Body of pancreas (tissue), 4 donors: ENCODE measurements around the gene DAB2IP. TPM values are rescaled to one million over a fixed set of nuclear protein-coding genes. Genes with fewer than 3 reads are reported as not detected.

ENCODE experiments used
- ATAC-seq: fragments of 150-250 bp; one replicate; pipeline ENCODE4 v1.9.1; 2016
- DNase-seq, 4 donors: peaks; one replicate each; pipeline ENCODE4 v3.0.0-alpha.2; 2019
- H3K27ac ChIP-seq, 4 donors: fragments of 200-600 bp; sonication (generic); 1 replicate in 3 of 4; 2 replicates in 1 of 4; pipeline versions ENCODE4 v1.5.1 to v1.6.1; 2016 to 2019; ENCODE audit warnings: mild to moderate bottlenecking in 1 of 4, mixed read lengths in 1 of 4, moderate library complexity in 1 of 4
- H3K27me3 ChIP-seq, 2 donors: fragments of 200-600 bp; sonication (generic); one replicate each; pipeline ENCODE4 v1.6.0; 2016; ENCODE audit warnings: mild to moderate bottlenecking in 1 of 2
- H3K36me3 ChIP-seq, 2 donors: fragments of 200-600 bp; sonication (generic); replicated peaks in 1 of 2; 2 replicates each; pipeline ENCODE4 v1.5.1; 2016; ENCODE audit warnings: low read depth in 2 of 2; ENCODE audit not compliant: insufficient read depth in 1 of 2
- H3K4me1 ChIP-seq: fragments of 200-600 bp; sonication (generic); one replicate; pipeline ENCODE4 v1.6.0; 2016
- H3K4me3 ChIP-seq, 2 donors: fragments of 200-600 bp; sonication (generic); 1 replicate in 1 of 2; 2 replicates in 1 of 2; pipeline ENCODE4 v1.5.1; 2016 to 2019
- H3K9me3 ChIP-seq, 3 donors: fragments of 200-600 bp; sonication (generic); 1 replicate in 2 of 3; 2 replicates in 1 of 3; pipeline ENCODE4 v1.5.1; 2016
- POLR2A ChIP-seq, 3 donors: fragments of 450-650 bp; IDR thresholded peaks; one replicate each; pipeline ENCODE4 v1.6.1; 2016; ENCODE audit warnings: antibody characterized with exemption in 3 of 3, mild to moderate bottlenecking in 2 of 3
- WGBS, 2 donors: methylation state at CpG; one replicate each; pipeline ENCODE4 v1.1.5; 2017; 5-methylcytosine and 5-hydroxymethylcytosine counted together
- intact Hi-C: fragments of 100-400 bp; cut with DNase I; formaldehyde crosslinking; loops from one replicate; pipeline ENCODE4 v1.15.1; 2023
- total RNA-seq, 2 donors: library from RNA; depleted of rRNA; stranded (reverse); fragments of >200 nt; gene quantifications; one replicate each; pipeline ENCODE4 v1.1.0, GENCODE V29; 2016
- TF ChIP-seq, protein P1 (sequence below), 7 experiments: fragments of 450-650 bp in 4 of 7; fragments of 200-600 bp in 3 of 7; sonication (generic) in 3 of 7; IDR thresholded peaks; one replicate each; pipeline ENCODE4 v1.5.1; 2016 to 2019; ENCODE audit warnings: antibody characterized with exemption in 7 of 7

DAB2IP gene
- total RNA-seq, 2 donors from 2014 or later = 25.2 to 34.9 TPM

DNA sequence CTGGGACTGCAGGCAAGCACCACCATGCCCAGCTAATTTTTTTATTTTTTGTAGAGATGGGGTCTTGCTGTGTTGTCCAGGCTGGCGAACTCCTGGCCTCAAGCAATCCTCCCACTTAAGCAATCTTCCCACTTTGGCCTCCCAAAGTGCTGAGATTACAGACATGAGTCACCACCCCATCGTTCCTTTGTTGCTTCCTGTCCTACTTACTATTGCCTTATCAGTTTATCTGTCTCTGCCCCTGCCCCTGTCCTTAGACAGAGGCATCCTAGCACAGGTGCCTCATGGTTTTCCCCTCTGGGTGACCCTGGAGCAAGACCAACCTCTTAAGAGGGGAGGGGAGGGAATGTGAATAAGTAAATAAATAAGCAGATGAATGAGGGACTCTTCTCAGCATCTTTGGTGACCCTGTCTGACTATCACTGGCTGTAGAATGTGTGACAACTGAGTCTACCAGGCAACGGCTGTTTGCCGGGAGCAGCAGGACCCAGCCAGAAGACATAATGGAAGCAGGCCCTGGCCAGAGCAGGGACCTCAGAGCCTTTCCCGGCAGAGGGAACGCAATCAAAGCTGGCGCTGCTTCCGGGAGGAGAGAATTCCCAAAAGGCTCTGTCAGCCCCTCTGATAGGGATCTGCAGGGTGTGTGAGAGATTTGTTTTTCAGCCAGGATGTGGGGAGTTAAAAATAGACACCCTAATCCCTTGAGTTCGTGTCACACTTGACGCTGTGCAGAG, 43.8 kb upstream of the DAB2IP start:
- ATAC-seq (no peak), DNase-seq (peak in 1 of 4 donors; percentile 23)
- intact Hi-C loops = no loop called here
- Histone ChIP-seq H3K9me3 (no peaks in the 10 kb centered on the region), H3K27me3 (no peaks in the 10 kb centered on the region), H3K4me1 (peaks cover 36% of the 10 kb centered on the region), H3K36me3 (no peaks in the 10 kb centered on the region), H3K27ac (peak overlapping the region in 3 of 4 donors; percentile 8 to 60 (median 30)), H3K4me3 (no peak overlapping the region)
- TF ChIP-seq POLR2A (IDR thresholded peaks at IDR 0.05) = no peak
- TF ChIP-seq, protein P1, sequence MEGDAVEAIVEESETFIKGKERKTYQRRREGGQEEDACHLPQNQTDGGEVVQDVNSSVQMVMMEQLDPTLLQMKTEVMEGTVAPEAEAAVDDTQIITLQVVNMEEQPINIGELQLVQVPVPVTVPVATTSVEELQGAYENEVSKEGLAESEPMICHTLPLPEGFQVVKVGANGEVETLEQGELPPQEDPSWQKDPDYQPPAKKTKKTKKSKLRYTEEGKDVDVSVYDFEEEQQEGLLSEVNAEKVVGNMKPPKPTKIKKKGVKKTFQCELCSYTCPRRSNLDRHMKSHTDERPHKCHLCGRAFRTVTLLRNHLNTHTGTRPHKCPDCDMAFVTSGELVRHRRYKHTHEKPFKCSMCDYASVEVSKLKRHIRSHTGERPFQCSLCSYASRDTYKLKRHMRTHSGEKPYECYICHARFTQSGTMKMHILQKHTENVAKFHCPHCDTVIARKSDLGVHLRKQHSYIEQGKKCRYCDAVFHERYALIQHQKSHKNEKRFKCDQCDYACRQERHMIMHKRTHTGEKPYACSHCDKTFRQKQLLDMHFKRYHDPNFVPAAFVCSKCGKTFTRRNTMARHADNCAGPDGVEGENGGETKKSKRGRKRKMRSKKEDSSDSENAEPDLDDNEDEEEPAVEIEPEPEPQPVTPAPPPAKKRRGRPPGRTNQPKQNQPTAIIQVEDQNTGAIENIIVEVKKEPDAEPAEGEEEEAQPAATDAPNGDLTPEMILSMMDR (IDR thresholded peaks at IDR 0.05) = no peak
- WGBS, 2 donors = 53 to 60% methylated on average over 5 to 10 of the region's 10 CpGs

DNA sequence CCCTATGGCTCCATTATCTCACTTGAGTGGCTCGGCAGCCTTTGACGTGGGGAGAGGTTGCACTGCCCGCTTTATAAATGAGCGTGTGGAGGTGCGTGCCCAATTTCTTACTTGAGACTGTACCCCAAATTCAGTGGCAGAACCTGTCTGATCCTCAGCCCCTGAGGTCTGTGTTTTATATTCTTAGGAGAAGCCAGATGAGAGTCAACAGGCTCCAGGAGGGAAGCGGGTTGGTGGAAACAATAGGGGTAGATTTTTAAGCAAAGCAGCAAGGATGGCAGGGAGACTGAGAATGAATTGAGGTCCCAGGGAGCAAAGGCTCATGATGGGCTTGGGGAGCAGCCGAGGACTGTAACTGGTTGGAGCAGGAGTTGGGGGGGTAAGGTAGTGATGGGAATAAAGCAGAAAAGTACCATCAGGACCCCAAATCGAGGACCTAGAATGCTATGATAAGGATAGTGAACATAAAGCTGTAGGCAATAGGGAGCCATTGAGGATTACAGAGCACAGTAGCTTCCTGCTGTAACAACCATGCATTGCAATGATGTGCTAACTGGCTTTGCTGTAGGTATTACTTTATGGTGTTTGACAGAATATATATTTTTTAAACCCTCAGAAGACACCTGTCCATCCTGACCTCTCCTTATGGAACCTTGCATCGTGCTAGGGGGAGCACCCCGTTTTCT, 43.1 kb upstream of the DAB2IP start:
- TF ChIP-seq, protein P1 (IDR thresholded peaks at IDR 0.05) = no peak
- TF ChIP-seq POLR2A (IDR thresholded peaks at IDR 0.05) = no peak

DNA sequence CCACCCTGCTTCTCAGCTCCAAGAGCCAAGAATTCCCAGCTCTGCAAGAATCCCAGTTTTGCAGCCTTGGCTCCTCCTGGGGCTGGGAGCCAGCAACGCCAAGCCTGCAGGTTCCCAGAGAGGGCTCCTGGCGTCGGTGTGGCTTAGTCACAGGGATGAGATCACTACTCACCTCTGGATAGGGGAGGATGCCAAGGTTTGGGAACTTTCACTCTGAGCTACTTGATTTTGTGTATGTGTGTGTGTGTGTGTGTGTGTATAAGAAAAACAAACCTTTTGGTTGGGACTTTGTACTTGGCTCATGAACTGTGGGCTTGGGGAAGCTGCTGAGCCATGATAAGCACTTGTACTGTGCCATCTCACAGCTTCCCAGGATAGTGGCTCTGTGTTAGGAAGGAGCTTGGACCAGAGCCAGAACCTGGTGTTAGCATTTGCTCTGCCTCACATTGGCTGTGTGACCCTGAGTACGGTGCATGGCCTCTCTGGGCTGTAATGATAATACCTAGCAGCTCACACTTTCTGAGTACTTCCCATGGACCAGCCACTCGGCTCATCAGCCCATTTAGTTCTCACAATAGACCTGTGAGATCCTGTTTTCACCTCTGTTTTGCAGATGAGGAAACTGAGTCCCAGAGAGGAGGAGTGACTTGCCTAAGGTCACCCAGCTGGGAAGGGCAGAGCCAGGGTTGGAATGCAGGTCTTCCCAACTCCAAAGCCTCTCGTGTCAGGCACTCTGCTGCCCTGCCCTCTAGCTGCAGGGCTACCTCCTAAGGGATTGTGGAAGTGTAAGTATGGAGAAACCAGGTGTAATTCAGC, 41.4 kb upstream of the DAB2IP start:
- H3K4me3 ChIP-seq = no peak overlapping the region
- H3K27me3 ChIP-seq = no peaks in the 10 kb centered on the region
- no peaks in the 10 kb centered on the region for H3K9me3 ChIP-seq
- DNase-seq (peak; percentile 85 to 95 (median 90)), ATAC-seq (peak; percentile 97)
- intact Hi-C loops = no loop called here
- H3K27ac ChIP-seq = peak overlapping the region; percentile 40 to 66 (median 58)
- no peak for TF ChIP-seq POLR2A (IDR thresholded peaks at IDR 0.05)
- TF ChIP-seq, protein P1 (IDR thresholded peaks at IDR 0.05) = no peak
- WGBS, 2 donors = 40 to 58% methylated on average over 4 to 6 of the region's 6 CpGs
- no peaks in the 10 kb centered on the region for H3K36me3 ChIP-seq
- H3K4me1 ChIP-seq = peaks cover 36% of the 10 kb centered on the region

More for the DNA sequence above, 43.1 kb upstream of the DAB2IP start:
- Histone ChIP-seq H3K27me3 (no peaks in the 10 kb centered on the region), H3K4me3 (no peak overlapping the region), H3K4me1 (peaks cover 40% of the 10 kb centered on the region), H3K9me3 (no peaks in the 10 kb centered on the region), H3K27ac (peak overlapping the region in 3 of 4 donors; percentile 8 to 60 (median 30)), H3K36me3 (no peaks in the 10 kb centered on the region)
- DNase-seq = no peak
- no peak for ATAC-seq
- intact Hi-C loops = no loop called here
- 74 to 78% methylated on average over 5 to 10 of the region's 10 CpGs for WGBS, 2 donors

DNA sequence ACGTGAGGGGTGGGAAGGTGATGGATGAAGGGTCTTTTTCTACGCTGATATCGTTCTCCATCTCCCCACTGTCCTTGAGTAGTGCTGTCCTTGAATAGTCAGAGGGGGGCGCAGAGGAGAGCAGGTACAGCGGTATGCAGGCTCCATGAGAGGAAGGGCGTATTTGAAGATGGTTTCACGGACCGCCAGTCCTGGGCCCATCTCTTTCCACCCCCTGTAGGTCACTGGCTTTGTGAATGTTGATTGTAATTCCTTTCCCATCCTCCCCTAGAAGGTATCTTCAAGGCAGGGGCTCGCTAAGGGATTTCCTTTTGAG, 40.8 kb upstream of the DAB2IP start:
- intact Hi-C loops = no loop called here
- DNase-seq = no peak
- peaks cover 36% of the 10 kb centered on the region for H3K4me1 ChIP-seq

More for the DNA sequence above, 40.8 kb upstream of the DAB2IP start:
- peak overlapping the region in 1 of 4 donors; percentile 66 for H3K27ac ChIP-seq
- H3K9me3 ChIP-seq = no peaks in the 10 kb centered on the region
- ATAC-seq = no peak
- H3K4me3 ChIP-seq = no peak overlapping the region
- no peak for TF ChIP-seq POLR2A (IDR thresholded peaks at IDR 0.05)
- TF ChIP-seq, protein P1 (IDR thresholded peaks at IDR 0.05) = no peak
- WGBS, 2 donors = 88 to 92% methylated on average over 9 of the region's 9 CpGs
- no peaks in the 10 kb centered on the region for H3K27me3 ChIP-seq
- H3K36me3 ChIP-seq = no peaks in the 10 kb centered on the region
